H1 (cell line): ENCODE data around the gene PHC3. TPM values are rescaled to one million over a fixed set of nuclear protein-coding genes. Genes with fewer than 3 reads are reported as not detected.

Experiments used
- CTCF ChIA-PET: fragments of 300-600 bp; sonication (Branson Sonifier 250); formaldehyde crosslinking; loops from one replicate; lab custom pipeline; 2021; ENCODE audit not compliant: partially characterized antibody; lab: Charles Lee
- POLR2A ChIA-PET: fragments of 300-600 bp; sonication (Branson Sonifier 250); formaldehyde crosslinking; loops from one replicate; lab custom pipeline; 2021; ENCODE audit warnings: inconsistent platforms; ENCODE audit not compliant: partially characterized antibody; lab: Charles Lee
- DNase-seq, 2 experiments: peaks; one replicate each; pipeline versions ENCODE4 v3.0.0 to v3.0.0-alpha.2; 2010 to 2022; ENCODE audit warnings: low spot score in 2 of 2, low read depth in 1 of 2, mixed read lengths in 1 of 2
- FAIRE-seq: peaks from 2 replicates; lab custom pipeline; 2011; peaks lifted over from hg19 to GRCh38; lab: Jason Lieb, UNC
- H2AFZ ChIP-seq: 2 replicates; pipeline ENCODE4 v1.8.1; 2012; ENCODE audit warnings: low read length, inconsistent platforms
- H2AK5ac ChIP-seq: 2 replicates; pipeline ENCODE4 v1.6.1; 2013; ENCODE audit warnings: low read depth, low read length
- H2BK120ac ChIP-seq: replicated peaks from 2 replicates; pipeline ENCODE3; 2013; ENCODE audit warnings: low read depth, low read length, inconsistent platforms
- H2BK12ac ChIP-seq: 2 replicates; pipeline ENCODE4 v1.6.1; 2013; ENCODE audit warnings: low read depth, low read length
- H2BK15ac ChIP-seq: 2 replicates; pipeline ENCODE4 v1.6.1; 2013; ENCODE audit warnings: low read length
- H2BK20ac ChIP-seq: 2 replicates; pipeline ENCODE4 v1.6.1; 2013; ENCODE audit warnings: low read length
- H2BK5ac ChIP-seq: 2 replicates; pipeline ENCODE4 v1.6.1; 2013; ENCODE audit warnings: low read depth, low read length
- H3K14ac ChIP-seq: 2 replicates; pipeline ENCODE4 v1.6.1; 2013; ENCODE audit warnings: inconsistent platforms; ENCODE audit not compliant: insufficient read length
- H3K18ac ChIP-seq: 2 replicates; pipeline ENCODE4 v1.6.1; 2013; ENCODE audit warnings: low read length; ENCODE audit errors: extremely low read depth
- H3K23ac ChIP-seq: 2 replicates; pipeline ENCODE4 v1.6.1; 2013; ENCODE audit warnings: inconsistent platforms; ENCODE audit not compliant: insufficient read length
- H3K23me2 ChIP-seq: 2 replicates; pipeline ENCODE4 v1.6.1; 2013; ENCODE audit warnings: low read depth, low read length
- H3K27ac ChIP-seq: 2 replicates; pipeline ENCODE4 v1.6.1; 2011; ENCODE audit warnings: low read depth, low read length, inconsistent platforms
- H3K27me3 ChIP-seq, 4 experiments: replicated peaks in 1 of 4; 1 replicate in 1 of 4; 2 replicates in 3 of 4; pipeline versions ENCODE4 v1.6.1 to v1.8.1; 2011 to 2013; ENCODE audit warnings: low read length in 3 of 4, mild to moderate bottlenecking in 3 of 4, inconsistent platforms in 2 of 4, mixed read lengths in 2 of 4, moderate library complexity in 1 of 4; ENCODE audit not compliant: control insufficient read depth in 3 of 4, insufficient read depth in 3 of 4; ENCODE audit errors: extremely low read depth in 1 of 4
- H3K36me3 ChIP-seq, 4 experiments: 2 replicates each; pipeline versions ENCODE4 v1.6.1 to v1.8.1; 2011 to 2013; ENCODE audit warnings: mild to moderate bottlenecking in 4 of 4, low read length in 3 of 4, moderate library complexity in 2 of 4, control low read depth in 1 of 4, inconsistent platforms in 1 of 4; ENCODE audit not compliant: insufficient read depth in 4 of 4, control insufficient read depth in 2 of 4
- H3K4ac ChIP-seq: replicated peaks from 2 replicates; pipeline ENCODE3; 2013; ENCODE audit warnings: low read length, low read depth, mixed read lengths, inconsistent platforms; ENCODE audit not compliant: insufficient read length
- H3K4me1 ChIP-seq, 4 experiments: replicated peaks in 1 of 4; 1 replicate in 1 of 4; 2 replicates in 3 of 4; pipeline versions ENCODE4 v1.6.1 to v1.8.1; 2011 to 2013; ENCODE audit warnings: low read length in 3 of 4, inconsistent platforms in 2 of 4, mixed read lengths in 1 of 4; ENCODE audit not compliant: insufficient read depth in 4 of 4, control insufficient read depth in 3 of 4
- H3K4me2 ChIP-seq, 2 experiments: 2 replicates each; pipeline versions ENCODE4 v1.6.1 to v1.8.1; 2011 to 2013; ENCODE audit warnings: low read depth in 2 of 2, low read length in 2 of 2, control low read depth in 1 of 2, inconsistent platforms in 1 of 2, mild to moderate bottlenecking in 1 of 2; ENCODE audit not compliant: insufficient read depth in 1 of 2
- H3K4me3 ChIP-seq, 4 experiments: fragments of 200-600, 300-600 bp in 1 of 4; sonication (generic), shearing (Covaris generic), sonication (Bioruptor Twin) in 1 of 4; 2 replicates each; pipeline versions ENCODE4 v1.5.1 to v1.8.1; 2011 to 2016; ENCODE audit warnings: low read length in 4 of 4, low read depth in 3 of 4, control low read depth in 2 of 4, inconsistent platforms in 2 of 4, mild to moderate bottlenecking in 2 of 4, mixed read lengths in 1 of 4, moderate library complexity in 1 of 4; ENCODE audit not compliant: insufficient read depth in 2 of 4; ENCODE audit errors: extremely low read depth in 1 of 4
- H3K56ac ChIP-seq: replicated peaks from 2 replicates; pipeline ENCODE3; 2013; ENCODE audit warnings: low read depth, mild to moderate bottlenecking, mixed read lengths, low read length, inconsistent platforms; ENCODE audit not compliant: insufficient read length
- H3K79me1 ChIP-seq: 2 replicates; pipeline ENCODE4 v1.6.1; 2013; ENCODE audit warnings: low read depth, low read length, control low read depth
- H3K79me2 ChIP-seq, 2 experiments: 2 replicates each; pipeline versions ENCODE4 v1.6.1 to v1.8.1; 2012 to 2013; ENCODE audit warnings: low read length in 2 of 2, mild to moderate bottlenecking in 2 of 2, inconsistent platforms in 1 of 2; ENCODE audit not compliant: insufficient read depth in 2 of 2, control insufficient read depth in 1 of 2
- H3K9ac ChIP-seq, 4 experiments: replicated peaks in 1 of 4; 1 replicate in 1 of 4; 2 replicates in 3 of 4; pipeline versions ENCODE4 v1.6.1 to v1.8.1; 2011 to 2013; ENCODE audit warnings: low read depth in 3 of 4, low read length in 3 of 4, control low read depth in 2 of 4, mild to moderate bottlenecking in 2 of 4, moderate library complexity in 2 of 4, inconsistent platforms in 1 of 4; ENCODE audit errors: extremely low read depth in 1 of 4
- H3K9me3 ChIP-seq, 2 experiments: 2 replicates each; pipeline versions ENCODE4 v1.6.1 to v1.8.1; 2012 to 2013; ENCODE audit warnings: mild to moderate bottlenecking in 2 of 2, moderate library complexity in 2 of 2, control low read depth in 1 of 2, inconsistent platforms in 1 of 2, low read depth in 1 of 2, low read length in 1 of 2, mixed read lengths in 1 of 2; ENCODE audit not compliant: insufficient read depth in 2 of 2
- H4K20me1 ChIP-seq, 2 experiments: replicated peaks in 1 of 2; 2 replicates each; pipeline versions ENCODE3 to v1.8.1; 2011 to 2013; ENCODE audit warnings: inconsistent platforms in 2 of 2, low read length in 2 of 2, mild to moderate bottlenecking in 1 of 2; ENCODE audit not compliant: insufficient read depth in 2 of 2, control insufficient read depth in 1 of 2
- H4K5ac ChIP-seq: 2 replicates; pipeline ENCODE4 v1.6.1; 2013; ENCODE audit warnings: low read length, low read depth, mixed read lengths, inconsistent platforms; ENCODE audit not compliant: insufficient read length
- H4K8ac ChIP-seq: 2 replicates; pipeline ENCODE4 v1.8.0; 2013; ENCODE audit warnings: mild to moderate bottlenecking, moderate library complexity, low read length, inconsistent platforms; ENCODE audit not compliant: insufficient read depth; ENCODE audit errors: extremely low read depth
- H4K91ac ChIP-seq: replicated peaks from 2 replicates; pipeline ENCODE3; 2013; ENCODE audit warnings: low read length, mixed read lengths, inconsistent platforms; ENCODE audit not compliant: insufficient read length
- NRF1 ChIP-seq: IDR thresholded peaks from 2 replicates; pipeline ENCODE4 v1.6.1; 2011; ENCODE audit warnings: mild to moderate bottlenecking, low read depth, low read length, improper control_type of control experiment
- RFX5 ChIP-seq: IDR thresholded peaks from 2 replicates; pipeline ENCODE4 v1.6.1; 2011; ENCODE audit warnings: low read depth, low read length, improper control_type of control experiment, borderline replicate concordance
- WGBS, 2 experiments: shearing (Covaris generic) in 1 of 2; methylation state at CpG; one replicate each; pipeline versions ENCODE4 v1.1.6 to v1.1.7; 2013 to 2015; ENCODE audit warnings: low lambda C conversion rate in 2 of 2, mixed read lengths in 2 of 2, inconsistent platforms in 1 of 2, low coverage in 1 of 2, missing lambda C conversion rate in 1 of 2; ENCODE audit not compliant: insufficient replicate concordance in 2 of 2, insufficient coverage in 1 of 2, insufficient read length in 1 of 2; ENCODE audit errors: extremely low coverage in 1 of 2, missing lambda C conversion rate in 1 of 2; 5-methylcytosine and 5-hydroxymethylcytosine counted together
- polyA plus RNA-seq, 7 experiments: library from polyadenylated mRNA; depleted of rRNA in 3 of 7; stranded (reverse) in 5 of 7; unstranded in 2 of 7; fragments of >200 nt in 5 of 7; fragments of 200-250 nt in 2 of 7; gene quantifications; 1 replicate in 5 of 7; 2 replicates in 1 of 7; 4 replicates in 1 of 7; pipeline versions ENCODE4 v1.2.1 to v1.2.3, GENCODE V29; 2011 to 2013; ENCODE audit warnings: missing spikeins in 2 of 7, mixed read lengths in 2 of 7
- total RNA-seq: library from RNA; stranded (reverse); fragmentation: NEBNext Ultra II Directional; extraction: Animal tissue kit (Norgen Biotek cat#: 25700); gene quantifications from 2 replicates; pipeline ENCODE4 v1.2.1, GENCODE V29; 2021

PHC3 gene
- total and polyA plus RNA-seq, 2 of the 8 experiments (the other 6 are each of a cell fraction or from before 2014, with no cell fraction given) = 26.4 to 29.2 TPM

DNA sequence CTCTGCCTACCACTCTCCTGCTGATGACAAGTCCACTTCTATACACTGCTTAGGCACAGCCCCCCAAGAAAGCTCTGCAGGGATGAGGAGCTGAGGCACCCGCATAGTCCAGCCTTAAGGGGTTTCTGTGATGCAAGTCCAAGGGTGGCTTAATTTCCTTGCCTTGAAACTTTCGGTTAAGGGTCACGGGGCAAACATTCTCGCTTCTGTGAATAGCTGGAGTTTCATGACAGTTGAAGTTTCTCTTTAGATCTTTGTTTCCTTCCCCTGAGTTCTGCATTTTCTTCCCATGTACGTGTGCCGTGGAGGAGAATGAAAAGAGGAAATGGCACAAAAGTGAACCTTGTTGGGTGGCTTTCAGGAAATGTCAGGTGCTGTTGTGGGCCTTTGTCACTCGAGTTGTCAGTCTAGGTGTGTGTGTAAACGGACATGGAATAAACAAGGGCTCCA is 136.7 kb downstream of the PHC3 start:
- H3K9me3 ChIP-seq = no peaks in the 10 kb centered on the region
- FAIRE-seq (no peak), DNase-seq (no peak)
- peaks cover 3% of the 10 kb centered on the region for H3K79me1 ChIP-seq
- TF ChIP-seq RFX5 (no peak), NRF1 (no peak)
- H2BK15ac ChIP-seq = no peak overlapping the region
- WGBS, 2 experiments = 92% methylated on average over 8 of the region's 8 CpGs; no CpG with 5 or more reads in 1 of the 2 experiments
- H3K23ac ChIP-seq = no peak overlapping the region
- H2BK120ac ChIP-seq = no peak overlapping the region
- no peaks in the 10 kb centered on the region for H3K23me2 ChIP-seq
- no peak overlapping the region for H2BK5ac ChIP-seq
- H3K79me2 ChIP-seq = peaks cover 0 to 3% of the 10 kb centered on the region in 2 experiments; a peak in 1 of 4 replicates
- no peak overlapping the region for H3K18ac ChIP-seq
- H3K36me3 ChIP-seq = no peaks in the 10 kb centered on the region
- H3K27ac ChIP-seq = no peak overlapping the region
- H4K91ac ChIP-seq = no peak overlapping the region
- no peak overlapping the region for H2BK20ac ChIP-seq
- peaks cover 0 to 11% (median 4%) of the 10 kb centered on the region in 4 experiments; a peak in 4 of 7 replicates for H3K4me1 ChIP-seq
- H2AK5ac ChIP-seq = no peak overlapping the region
- ChIA-PET POLR2A (interaction anchor here (0.6 kb wide), 1 partner anchor 136 kb away, joined by 3 read pairs; no protein-coding TSS in a partner anchor), CTCF (interaction anchor here (0.7 to 1.8 kb wide), 5 partner anchors 10 to 285 kb away, joined by 3 to 6 read pairs (median 5); no protein-coding TSS in a partner anchor)
- no peaks in the 10 kb centered on the region for H3K27me3 ChIP-seq
- H3K9ac ChIP-seq = no peak overlapping the region
- no peak overlapping the region; the same call in 1 of the 2 replicates for H4K8ac ChIP-seq
- no peak overlapping the region for H3K14ac ChIP-seq
- H4K5ac ChIP-seq = no peak overlapping the region
- no peak overlapping the region for H3K4me2 ChIP-seq
- no peak overlapping the region for H3K4me3 ChIP-seq
- peaks cover 0 to 2% of the 10 kb centered on the region in 2 experiments for H4K20me1 ChIP-seq
- H3K4ac ChIP-seq = no peak overlapping the region
- no peak overlapping the region for H3K56ac ChIP-seq
- no peak overlapping the region for H2AFZ ChIP-seq
- no peak overlapping the region for H2BK12ac ChIP-seq
